H9 (cell line): Measurements from ENCODE around the gene C11orf65. TPM values are rescaled to one million over a fixed set of nuclear protein-coding genes. Genes with fewer than 3 reads are reported as not detected.

Source experiments
- DNase-seq: peaks from one replicate; pipeline ENCODE4 v3.0.0-alpha.2; 2017
- H2AFZ ChIP-seq: one replicate; pipeline ENCODE4 v1.6.1; 2013; ENCODE audit warnings: mild to moderate bottlenecking, low read length, control low read depth, moderate library complexity
- H2AK5ac ChIP-seq: 2 replicates; pipeline ENCODE4 v1.6.1; 2013; ENCODE audit warnings: low read length, control low read depth, mixed read lengths; ENCODE audit not compliant: insufficient read length
- H2BK120ac ChIP-seq: one replicate; pipeline ENCODE4 v1.6.1; 2013; ENCODE audit warnings: low read depth, mild to moderate bottlenecking, low read length, control low read depth, inconsistent platforms; ENCODE audit not compliant: poor library complexity, severe bottlenecking
- H2BK12ac ChIP-seq: 2 replicates; pipeline ENCODE4 v1.6.1; 2013; ENCODE audit warnings: low read length, control low read depth, mixed read lengths, low read depth; ENCODE audit not compliant: insufficient read length
- H2BK15ac ChIP-seq: 2 replicates; pipeline ENCODE4 v1.6.1; 2013; ENCODE audit warnings: low read depth, low read length, control low read depth
- H2BK20ac ChIP-seq: one replicate; pipeline ENCODE4 v1.6.1; 2013; ENCODE audit warnings: low read depth, mild to moderate bottlenecking, low read length, control low read depth, inconsistent platforms; ENCODE audit not compliant: poor library complexity, severe bottlenecking
- H2BK5ac ChIP-seq: 2 replicates; pipeline ENCODE4 v1.6.1; 2013; ENCODE audit warnings: low read length, control low read depth, mixed read lengths; ENCODE audit not compliant: insufficient read length
- H3K14ac ChIP-seq: 2 replicates; pipeline ENCODE4 v1.6.1; 2013; ENCODE audit warnings: low read length, control low read depth; ENCODE audit not compliant: insufficient read depth
- H3K18ac ChIP-seq: 2 replicates; pipeline ENCODE4 v1.6.1; 2013; ENCODE audit warnings: low read depth, mild to moderate bottlenecking, mixed read lengths, low read length, control low read depth; ENCODE audit not compliant: insufficient read length
- H3K23ac ChIP-seq: 2 replicates; pipeline ENCODE4 v1.6.1; 2013; ENCODE audit warnings: low read length, control low read depth, mixed read lengths, low read depth; ENCODE audit not compliant: insufficient read length
- H3K23me2 ChIP-seq: 2 replicates; pipeline ENCODE4 v1.6.1; 2013; ENCODE audit warnings: low read depth, mild to moderate bottlenecking, mixed read lengths, low read length, control low read depth; ENCODE audit not compliant: insufficient read length, poor library complexity, severe bottlenecking
- H3K27ac ChIP-seq: 2 replicates; pipeline ENCODE4 v1.5.1; 2013; ENCODE audit warnings: low read length, control low read depth, mixed read lengths, low read depth; ENCODE audit not compliant: insufficient read length
- H3K27me3 ChIP-seq: 2 replicates; pipeline ENCODE4 v1.6.1; 2013; ENCODE audit warnings: low read length, control low read depth, inconsistent platforms; ENCODE audit not compliant: insufficient read depth
- H3K4ac ChIP-seq: 2 replicates; pipeline ENCODE4 v1.6.1; 2013; ENCODE audit warnings: low read depth, mild to moderate bottlenecking, control low read depth, inconsistent platforms, low read length, moderate library complexity
- H3K4me1 ChIP-seq: 2 replicates; pipeline ENCODE4 v1.6.1; 2013; ENCODE audit warnings: low read length, control low read depth, inconsistent platforms; ENCODE audit not compliant: insufficient read depth
- H3K4me2 ChIP-seq: 2 replicates; pipeline ENCODE4 v1.6.1; 2013; ENCODE audit warnings: low read length, control low read depth, mixed read lengths; ENCODE audit not compliant: insufficient read length, insufficient read depth
- H3K56ac ChIP-seq: 2 replicates; pipeline ENCODE4 v1.6.1; 2013; ENCODE audit warnings: low read depth, mild to moderate bottlenecking, mixed read lengths, low read length, control low read depth; ENCODE audit not compliant: insufficient read length
- H3K79me1 ChIP-seq: 2 replicates; pipeline ENCODE4 v1.6.1; 2013; ENCODE audit warnings: low read depth, mild to moderate bottlenecking, moderate library complexity, low read length, control low read depth, inconsistent platforms; ENCODE audit not compliant: insufficient read depth, poor library complexity, severe bottlenecking
- H3K79me2 ChIP-seq: 2 replicates; pipeline ENCODE4 v1.6.1; 2013; ENCODE audit warnings: low read length, control low read depth, inconsistent platforms; ENCODE audit not compliant: insufficient read depth
- H3K9ac ChIP-seq: 2 replicates; pipeline ENCODE4 v1.6.1; 2013; ENCODE audit warnings: low read length, control low read depth, mixed read lengths; ENCODE audit not compliant: insufficient read length; ENCODE audit errors: extremely low read depth
- H3K9me3 ChIP-seq: one replicate; pipeline ENCODE4 v1.6.1; 2013; ENCODE audit warnings: low read depth, low read length, inconsistent platforms; ENCODE audit not compliant: control insufficient read depth
- H3T11ph ChIP-seq: one replicate; pipeline ENCODE4 v1.6.1; 2013; ENCODE audit warnings: mild to moderate bottlenecking, low read length, control low read depth, inconsistent platforms
- H4K20me1 ChIP-seq: one replicate; pipeline ENCODE4 v1.6.1; 2013; ENCODE audit not compliant: control insufficient read depth, insufficient read length, insufficient read depth
- H4K5ac ChIP-seq: 2 replicates; pipeline ENCODE4 v1.6.1; 2013; ENCODE audit warnings: low read depth, mild to moderate bottlenecking, mixed read lengths, low read length, control low read depth; ENCODE audit not compliant: insufficient read length
- H4K8ac ChIP-seq: replicated peaks from 2 replicates; pipeline ENCODE4 v1.6.1; 2013; ENCODE audit warnings: low read length, control low read depth, mixed read lengths, low read depth; ENCODE audit not compliant: insufficient read length
- H4K91ac ChIP-seq: 2 replicates; pipeline ENCODE4 v1.6.1; 2013; ENCODE audit warnings: low read depth, mild to moderate bottlenecking, moderate library complexity, mixed read lengths, low read length, control low read depth; ENCODE audit not compliant: insufficient read length
- H3K27ac Mint-ChIP-seq, 3 experiments: 2 replicates in 2 of 3; 3 replicates in 1 of 3; pipeline ENCODE4 v1.8.0; 2020 to 2021; ENCODE audit warnings: mixed read lengths in 3 of 3, mild to moderate bottlenecking in 1 of 3, moderate library complexity in 1 of 3
- H3K27me3 Mint-ChIP-seq: 2 replicates; pipeline ENCODE4 v1.8.0; 2021; ENCODE audit warnings: low read depth, mild to moderate bottlenecking, moderate library complexity, mixed read lengths
- H3K36me3 Mint-ChIP-seq, 3 experiments: 2 replicates in 2 of 3; 3 replicates in 1 of 3; pipeline ENCODE4 v1.8.0; 2020 to 2021; ENCODE audit warnings: low read depth in 3 of 3, mixed read lengths in 3 of 3; ENCODE audit not compliant: insufficient read depth in 1 of 3
- H3K4me1 Mint-ChIP-seq, 2 experiments: 2 replicates each; pipeline ENCODE4 v1.8.0; 2020; ENCODE audit warnings: mixed read lengths in 2 of 2
- H3K4me3 Mint-ChIP-seq, 2 experiments: 2 replicates in 1 of 2; 3 replicates in 1 of 2; pipeline ENCODE4 v1.8.0; 2020 to 2021; ENCODE audit warnings: mild to moderate bottlenecking in 2 of 2, mixed read lengths in 2 of 2, moderate library complexity in 1 of 2
- H3K9me3 Mint-ChIP-seq, 2 experiments: 2 replicates in 1 of 2; 3 replicates in 1 of 2; pipeline ENCODE4 v1.8.0; 2020; ENCODE audit warnings: mild to moderate bottlenecking in 2 of 2, mixed read lengths in 2 of 2, moderate library complexity in 1 of 2
- WGBS: extraction: QIAGEN DNeasy Blood & Tissue Kit; methylation state at CpG from one replicate; pipeline ENCODE4 v1.1.7; 2013; ENCODE audit warnings: missing lambda C conversion rate, low lambda C conversion rate, mixed read lengths; ENCODE audit not compliant: insufficient read length; ENCODE audit errors: extremely low coverage; 5-methylcytosine and 5-hydroxymethylcytosine counted together
- total RNA-seq: library from RNA; stranded (reverse); gene quantifications from 2 replicates; pipeline ENCODE4 v1.2.1, GENCODE V29; 2021
- TF ChIP-seq, protein P1 (sequence below): fragments of 200-600 bp; sonication (generic); conservative IDR thresholded peaks from 3 replicates; pipeline ENCODE4 v1.8.0; 2021; ENCODE audit warnings: antibody characterized with exemption, mild to moderate bottlenecking

C11orf65 gene
- total RNA-seq, 1 experiment from 2014 or later: 0.55 TPM

- Histone ChIP-seq H2AK5ac (no peak overlapping the region), H3K23ac (no peak overlapping the region), H3K27ac (no peak overlapping the region), H4K5ac (no peak overlapping the region), H3K4me1 (no peaks in the 10 kb centered on the region), H3K79me1 (no peaks in the 10 kb centered on the region), H3K9ac (no peak overlapping the region), H2BK5ac (no peak overlapping the region), H2AFZ (no peak overlapping the region), H2BK15ac (no peak overlapping the region), H3K4me2 (no peak overlapping the region), H3K56ac (no peak overlapping the region), H3K14ac (no peak overlapping the region), H3K9me3 (no peaks in the 10 kb centered on the region), H4K20me1 (no peaks in the 10 kb centered on the region), H3K18ac (no peak overlapping the region), H3K27me3 (no peaks in the 10 kb centered on the region), H3T11ph (no peak overlapping the region), H2BK12ac (no peak overlapping the region), H3K79me2 (no peaks in the 10 kb centered on the region), H4K91ac (no peak overlapping the region), H2BK120ac (no peak overlapping the region), H4K8ac (no peak overlapping the region), H3K4ac (no peak overlapping the region), H2BK20ac (no peak overlapping the region), H3K23me2 (peaks cover 3% of the 10 kb centered on the region)
- peaks cover 0 to 3% of the 10 kb centered on the region in 2 experiments; a peak in 1 of 4 replicates for H3K4me1 Mint-ChIP-seq
- H3K36me3 Mint-ChIP-seq: no peaks in the 10 kb centered on the region; a peak in 2 of 7 replicates
- no peak overlapping the region for H3K27ac Mint-ChIP-seq
- H3K27me3 Mint-ChIP-seq: no peaks in the 10 kb centered on the region
- TF ChIP-seq, protein P1, sequence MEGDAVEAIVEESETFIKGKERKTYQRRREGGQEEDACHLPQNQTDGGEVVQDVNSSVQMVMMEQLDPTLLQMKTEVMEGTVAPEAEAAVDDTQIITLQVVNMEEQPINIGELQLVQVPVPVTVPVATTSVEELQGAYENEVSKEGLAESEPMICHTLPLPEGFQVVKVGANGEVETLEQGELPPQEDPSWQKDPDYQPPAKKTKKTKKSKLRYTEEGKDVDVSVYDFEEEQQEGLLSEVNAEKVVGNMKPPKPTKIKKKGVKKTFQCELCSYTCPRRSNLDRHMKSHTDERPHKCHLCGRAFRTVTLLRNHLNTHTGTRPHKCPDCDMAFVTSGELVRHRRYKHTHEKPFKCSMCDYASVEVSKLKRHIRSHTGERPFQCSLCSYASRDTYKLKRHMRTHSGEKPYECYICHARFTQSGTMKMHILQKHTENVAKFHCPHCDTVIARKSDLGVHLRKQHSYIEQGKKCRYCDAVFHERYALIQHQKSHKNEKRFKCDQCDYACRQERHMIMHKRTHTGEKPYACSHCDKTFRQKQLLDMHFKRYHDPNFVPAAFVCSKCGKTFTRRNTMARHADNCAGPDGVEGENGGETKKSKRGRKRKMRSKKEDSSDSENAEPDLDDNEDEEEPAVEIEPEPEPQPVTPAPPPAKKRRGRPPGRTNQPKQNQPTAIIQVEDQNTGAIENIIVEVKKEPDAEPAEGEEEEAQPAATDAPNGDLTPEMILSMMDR: no peak
- DNase-seq: no peak
- no peaks in the 10 kb centered on the region; a peak in 1 of 5 replicates for H3K9me3 Mint-ChIP-seq
- no CpG with 5 or more reads among the region's 1 CpG for WGBS
- H3K4me3 Mint-ChIP-seq: no peak overlapping the region
These were observed 1.1 kb upstream of the C11orf65 start for GRCh38 chr11:108468478-108468864.
